IMR-90 (cell line): ENCODE results near the gene SRRM4. TPM values are rescaled to one million over a fixed set of nuclear protein-coding genes. Genes with fewer than 3 reads are reported as not detected.

Experiments used
- polyA plus RNA-seq, 3 experiments: library from polyadenylated mRNA; depleted of rRNA; stranded (reverse); fragments of >200 nt; gene quantifications; 2 replicates each; pipeline ENCODE4 v1.2.3, GENCODE V29; 2012; ENCODE audit warnings: low replicate concordance in 1 of 3
- total RNA-seq: library from RNA; depleted of rRNA; stranded (reverse); fragments of >200 nt; gene quantifications from 2 replicates; pipeline ENCODE4 v1.2.3, GENCODE V29; 2012; rRNA removed

The SRRM4 gene
- total and polyA plus RNA-seq, 2 of the 4 experiments (the other 2 are of a cell fraction): not detected

Other genes starting within 250 kb of the SRRM4 start
- 12.8 and 12.9 TPM in 2 replicates for gene HSPB8, start 197.4 kb downstream of the SRRM4 start, total RNA-seq
- 25.8 and 26.5 TPM in 2 replicates for gene HSPB8, start 197.4 kb downstream of the SRRM4 start, polyA plus RNA-seq (2012; rRNA removed)